GM03348 (cell line): ENCODE results near the gene SEC23A.

Experiments used
- DNase-seq: peaks from one replicate; pipeline ENCODE4 v3.0.0; 2012; ENCODE audit warnings: low spot score

The SEC23A gene

GRCh38 chr14:38991299-38991698 is 111.7 kb downstream of the SEC23A start:
- no peak for DNase-seq

- DNase-seq = no peak
Observed at GRCh38 chr14:38989922-38990546, 113.0 kb downstream of the SEC23A start.

DNA sequence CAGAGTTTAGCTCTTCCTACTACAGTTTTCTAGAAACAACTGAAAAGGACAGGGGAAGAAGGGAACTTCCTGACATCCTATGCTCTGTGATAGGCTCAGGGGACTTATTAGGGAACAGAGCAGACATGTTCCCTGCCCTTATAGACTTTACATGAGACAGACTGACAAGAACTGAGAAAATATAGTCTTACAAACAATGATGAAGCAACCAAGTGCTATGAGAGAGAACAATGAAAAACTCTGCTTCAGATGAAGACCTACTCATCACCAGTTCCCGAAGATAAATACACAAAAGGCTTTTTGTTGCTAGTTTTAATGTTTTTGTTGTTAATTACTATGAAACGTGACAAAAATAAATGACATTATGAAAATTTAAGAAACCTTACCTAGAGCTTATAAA is 115.3 kb downstream of the SEC23A start:
- DNase-seq = no peak

- DNase-seq = no peak
Observed at GRCh38 chr14:38982837-38983236, 120.2 kb downstream of the SEC23A start.

DNA sequence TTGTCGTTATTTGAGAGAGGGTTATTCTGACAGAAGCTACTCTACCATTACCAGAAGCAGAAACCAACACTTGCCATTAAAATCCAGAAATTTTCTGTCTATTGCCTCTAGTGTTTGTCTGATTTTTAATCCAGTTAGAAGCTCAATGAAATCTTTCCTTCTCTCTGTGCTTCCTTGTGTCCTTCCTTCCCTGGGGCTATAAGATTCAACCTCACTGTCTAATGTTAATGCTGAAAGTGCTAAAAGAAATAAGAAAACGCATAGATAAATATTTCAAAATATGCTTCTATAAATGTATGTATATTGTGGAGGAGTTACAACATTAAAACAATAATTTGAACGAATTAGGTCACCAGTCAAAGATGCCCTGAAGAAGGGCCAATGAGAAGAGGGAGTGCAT is 120.8 kb downstream of the SEC23A start:
- no peak for DNase-seq
